ENCODE results near the gene MICAL3. TPM values are rescaled to one million over a fixed set of nuclear protein-coding genes. Genes with fewer than 3 reads are reported as not detected.

The MICAL3 gene
- total and polyA plus RNA-seq, 2 of the 8 experiments (the other 6 are each of a cell fraction or from before 2014, with no cell fraction given), result 8.3 to 41.8 TPM

DNA sequence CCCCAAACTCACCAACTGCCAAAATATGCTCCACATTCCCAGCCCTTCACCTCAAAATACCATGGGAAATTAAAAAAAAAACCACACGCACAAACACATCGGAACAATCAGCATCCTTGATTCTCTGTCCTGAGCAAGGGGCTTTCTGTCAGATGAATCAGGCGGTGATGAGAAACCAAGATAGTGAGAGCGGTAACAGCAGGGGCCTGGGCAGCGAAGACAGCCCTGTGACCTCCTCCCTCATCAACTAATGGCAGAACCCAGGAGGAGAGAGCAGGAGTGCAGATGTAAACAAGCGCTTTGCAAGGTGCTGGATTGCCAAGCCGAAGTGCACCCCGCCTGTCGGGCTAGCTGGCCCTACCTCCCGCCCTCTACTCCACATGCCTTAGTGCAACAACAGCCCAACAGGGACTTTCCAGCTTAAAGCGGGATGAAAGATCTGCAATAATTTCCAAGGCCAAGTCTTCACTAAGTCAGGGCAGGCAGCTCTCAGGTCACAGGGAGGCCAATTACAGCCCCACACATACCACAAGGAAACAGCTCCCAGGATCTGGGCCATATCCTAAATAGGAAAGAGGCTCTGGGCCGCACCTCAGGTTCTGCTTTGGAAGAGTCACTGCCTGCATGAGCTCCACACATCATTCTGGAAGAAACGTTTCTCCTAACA lies 177.9 kb downstream of the MICAL3 start:
- Histone ChIP-seq H3K9me3 (ENCODE audit: insufficient read depth in 2 of 2, low read depth in 1 of 2, low read length in 1 of 2) (no peaks in the 10 kb centered on the region), H3K56ac (replicated peaks; ENCODE audit: insufficient read length, low read depth, low read length) (no peak overlapping the region), H3K18ac (ENCODE audit: extremely low read depth, low read length) (no peak overlapping the region), H2BK120ac (replicated peaks; ENCODE audit: low read depth, low read length) (no peak overlapping the region), H3K4me1 (replicated peaks in 1 of 4; ENCODE audit: control insufficient read depth in 3 of 4, insufficient read depth in 4 of 4, low read length in 3 of 4) (no peaks in the 10 kb centered on the region), H4K91ac (replicated peaks; ENCODE audit: insufficient read length, low read length) (no peak overlapping the region), H2BK20ac (ENCODE audit: low read length) (no peak overlapping the region), H2BK15ac (ENCODE audit: low read length) (no peak overlapping the region), H3K14ac (ENCODE audit: insufficient read length) (no peak overlapping the region), H3K23ac (ENCODE audit: insufficient read length) (no peak overlapping the region), H3K4ac (replicated peaks; ENCODE audit: insufficient read length, low read depth, low read length) (no peak overlapping the region), H4K20me1 (replicated peaks in 1 of 2; ENCODE audit: control insufficient read depth in 1 of 2, insufficient read depth in 2 of 2, low read length in 2 of 2) (no peaks in the 10 kb centered on the region), H4K8ac (ENCODE audit: extremely low read depth, insufficient read depth, low read length) (no peak overlapping the region), H3K27ac (ENCODE audit: low read depth, low read length) (no peak overlapping the region), H3K4me3 (ENCODE audit: extremely low read depth in 1 of 4, insufficient read depth in 2 of 4, low read depth in 3 of 4, low read length in 4 of 4) (no peak overlapping the region), H3K79me1 (ENCODE audit: low read depth, low read length) (no peaks in the 10 kb centered on the region), H3K27me3 (replicated peaks in 1 of 4; ENCODE audit: control insufficient read depth in 3 of 4, extremely low read depth in 1 of 4, insufficient read depth in 3 of 4, low read length in 3 of 4) (no peaks in the 10 kb centered on the region), H2BK12ac (ENCODE audit: low read depth, low read length) (no peak overlapping the region), H4K5ac (ENCODE audit: insufficient read length, low read depth, low read length) (no peak overlapping the region), H2BK5ac (ENCODE audit: low read depth, low read length) (no peak overlapping the region), H2AFZ (ENCODE audit: low read length) (no peak overlapping the region), H3K79me2 (ENCODE audit: control insufficient read depth in 1 of 2, insufficient read depth in 2 of 2, low read length in 2 of 2) (no peaks in the 10 kb centered on the region), H3K4me2 (ENCODE audit: insufficient read depth in 1 of 2, low read depth in 2 of 2, low read length in 2 of 2) (no peak overlapping the region), H2AK5ac (ENCODE audit: low read depth, low read length) (no peak overlapping the region), H3K9ac (replicated peaks in 1 of 4; ENCODE audit: extremely low read depth in 1 of 4, low read depth in 3 of 4, low read length in 3 of 4) (no peak overlapping the region), H3K23me2 (ENCODE audit: low read depth, low read length) (no peaks in the 10 kb centered on the region; the same call in 1 of the 2 replicates), H3K36me3 (ENCODE audit: control insufficient read depth in 2 of 4, insufficient read depth in 4 of 4, low read length in 3 of 4) (no peaks in the 10 kb centered on the region)
- WGBS, 2 experiments (ENCODE audit: extremely low coverage in 1 of 2, insufficient coverage in 1 of 2, insufficient read length in 1 of 2, insufficient replicate concordance in 2 of 2, low coverage in 1 of 2, low lambda C conversion rate in 2 of 2, missing lambda C conversion rate in 1 of 2), result 95% methylated on average over 13 of the region's 13 CpGs; no CpG with 5 or more reads in 1 of the 2 experiments
- ChIA-PET POLR2A (ENCODE audit: partially characterized antibody) (no interaction called here), CTCF (ENCODE audit: partially characterized antibody) (interaction anchor here (0.5 to 2.3 kb wide), 6 partner anchors 11 to 755 kb away, joined by 3 to 11 read pairs (median 3); no protein-coding TSS in a partner anchor)
- DNase-seq (ENCODE audit: low read depth in 1 of 2, low spot score in 2 of 2) (no peak), FAIRE-seq (no peak)
- TF ChIP-seq TBP (IDR thresholded peaks at IDR 0.05; ENCODE audit: low read depth, low read length) (no peak), FOSL1 (IDR thresholded peaks at IDR 0.05; ENCODE audit: insufficient read depth, low read depth, low read length) (no peak), MAFK (IDR thresholded peaks at IDR 0.05; ENCODE audit: low read depth, low read length) (no peak), TAF7 (optimal IDR thresholded peaks at IDR 0.05; ENCODE audit: borderline replicate concordance, low read depth, low read length) (no peak)
